H1 (cell line): ENCODE measurements around the gene ARMH1. TPM values are rescaled to one million over a fixed set of nuclear protein-coding genes. Genes with fewer than 3 reads are reported as not detected.

ENCODE experiments used
- CTCF ChIA-PET: fragments of 300-600 bp; sonication (Branson Sonifier 250); formaldehyde crosslinking; loops from one replicate; lab custom pipeline; 2021; ENCODE audit not compliant: partially characterized antibody; lab: Charles Lee
- POLR2A ChIA-PET: fragments of 300-600 bp; sonication (Branson Sonifier 250); formaldehyde crosslinking; loops from one replicate; lab custom pipeline; 2021; ENCODE audit warnings: inconsistent platforms; ENCODE audit not compliant: partially characterized antibody; lab: Charles Lee
- DNase-seq, 2 experiments: peaks; one replicate each; pipeline versions ENCODE4 v3.0.0 to v3.0.0-alpha.2; 2010 to 2022; ENCODE audit warnings: low spot score in 2 of 2, low read depth in 1 of 2, mixed read lengths in 1 of 2
- FAIRE-seq: peaks from 2 replicates; lab custom pipeline; 2011; peaks lifted over from hg19 to GRCh38; lab: Jason Lieb, UNC
- H2AFZ ChIP-seq: 2 replicates; pipeline ENCODE4 v1.8.1; 2012; ENCODE audit warnings: low read length, inconsistent platforms
- H2AK5ac ChIP-seq: 2 replicates; pipeline ENCODE4 v1.6.1; 2013; ENCODE audit warnings: low read depth, low read length
- H2BK120ac ChIP-seq: replicated peaks from 2 replicates; pipeline ENCODE3; 2013; ENCODE audit warnings: low read depth, low read length, inconsistent platforms
- H2BK12ac ChIP-seq: 2 replicates; pipeline ENCODE4 v1.6.1; 2013; ENCODE audit warnings: low read depth, low read length
- H2BK15ac ChIP-seq: 2 replicates; pipeline ENCODE4 v1.6.1; 2013; ENCODE audit warnings: low read length
- H2BK20ac ChIP-seq: 2 replicates; pipeline ENCODE4 v1.6.1; 2013; ENCODE audit warnings: low read length
- H2BK5ac ChIP-seq: 2 replicates; pipeline ENCODE4 v1.6.1; 2013; ENCODE audit warnings: low read depth, low read length
- H3K14ac ChIP-seq: 2 replicates; pipeline ENCODE4 v1.6.1; 2013; ENCODE audit warnings: inconsistent platforms; ENCODE audit not compliant: insufficient read length
- H3K18ac ChIP-seq: 2 replicates; pipeline ENCODE4 v1.6.1; 2013; ENCODE audit warnings: low read length; ENCODE audit errors: extremely low read depth
- H3K23ac ChIP-seq: 2 replicates; pipeline ENCODE4 v1.6.1; 2013; ENCODE audit warnings: inconsistent platforms; ENCODE audit not compliant: insufficient read length
- H3K23me2 ChIP-seq: 2 replicates; pipeline ENCODE4 v1.6.1; 2013; ENCODE audit warnings: low read depth, low read length
- H3K27ac ChIP-seq: 2 replicates; pipeline ENCODE4 v1.6.1; 2011; ENCODE audit warnings: low read depth, low read length, inconsistent platforms
- H3K27me3 ChIP-seq, 4 experiments: replicated peaks in 1 of 4; 1 replicate in 1 of 4; 2 replicates in 3 of 4; pipeline versions ENCODE4 v1.6.1 to v1.8.1; 2011 to 2013; ENCODE audit warnings: low read length in 3 of 4, mild to moderate bottlenecking in 3 of 4, inconsistent platforms in 2 of 4, mixed read lengths in 2 of 4, moderate library complexity in 1 of 4; ENCODE audit not compliant: control insufficient read depth in 3 of 4, insufficient read depth in 3 of 4; ENCODE audit errors: extremely low read depth in 1 of 4
- H3K36me3 ChIP-seq, 4 experiments: 2 replicates each; pipeline versions ENCODE4 v1.6.1 to v1.8.1; 2011 to 2013; ENCODE audit warnings: mild to moderate bottlenecking in 4 of 4, low read length in 3 of 4, moderate library complexity in 2 of 4, control low read depth in 1 of 4, inconsistent platforms in 1 of 4; ENCODE audit not compliant: insufficient read depth in 4 of 4, control insufficient read depth in 2 of 4
- H3K4ac ChIP-seq: replicated peaks from 2 replicates; pipeline ENCODE3; 2013; ENCODE audit warnings: low read length, low read depth, mixed read lengths, inconsistent platforms; ENCODE audit not compliant: insufficient read length
- H3K4me1 ChIP-seq, 4 experiments: replicated peaks in 1 of 4; 1 replicate in 1 of 4; 2 replicates in 3 of 4; pipeline versions ENCODE4 v1.6.1 to v1.8.1; 2011 to 2013; ENCODE audit warnings: low read length in 3 of 4, inconsistent platforms in 2 of 4, mixed read lengths in 1 of 4; ENCODE audit not compliant: insufficient read depth in 4 of 4, control insufficient read depth in 3 of 4
- H3K4me2 ChIP-seq, 2 experiments: 2 replicates each; pipeline versions ENCODE4 v1.6.1 to v1.8.1; 2011 to 2013; ENCODE audit warnings: low read depth in 2 of 2, low read length in 2 of 2, control low read depth in 1 of 2, inconsistent platforms in 1 of 2, mild to moderate bottlenecking in 1 of 2; ENCODE audit not compliant: insufficient read depth in 1 of 2
- H3K4me3 ChIP-seq, 4 experiments: fragments of 200-600, 300-600 bp in 1 of 4; sonication (generic), shearing (Covaris generic), sonication (Bioruptor Twin) in 1 of 4; 2 replicates each; pipeline versions ENCODE4 v1.5.1 to v1.8.1; 2011 to 2016; ENCODE audit warnings: low read length in 4 of 4, low read depth in 3 of 4, control low read depth in 2 of 4, inconsistent platforms in 2 of 4, mild to moderate bottlenecking in 2 of 4, mixed read lengths in 1 of 4, moderate library complexity in 1 of 4; ENCODE audit not compliant: insufficient read depth in 2 of 4; ENCODE audit errors: extremely low read depth in 1 of 4
- H3K56ac ChIP-seq: replicated peaks from 2 replicates; pipeline ENCODE3; 2013; ENCODE audit warnings: low read depth, mild to moderate bottlenecking, mixed read lengths, low read length, inconsistent platforms; ENCODE audit not compliant: insufficient read length
- H3K79me1 ChIP-seq: 2 replicates; pipeline ENCODE4 v1.6.1; 2013; ENCODE audit warnings: low read depth, low read length, control low read depth
- H3K79me2 ChIP-seq, 2 experiments: 2 replicates each; pipeline versions ENCODE4 v1.6.1 to v1.8.1; 2012 to 2013; ENCODE audit warnings: low read length in 2 of 2, mild to moderate bottlenecking in 2 of 2, inconsistent platforms in 1 of 2; ENCODE audit not compliant: insufficient read depth in 2 of 2, control insufficient read depth in 1 of 2
- H3K9ac ChIP-seq, 4 experiments: replicated peaks in 1 of 4; 1 replicate in 1 of 4; 2 replicates in 3 of 4; pipeline versions ENCODE4 v1.6.1 to v1.8.1; 2011 to 2013; ENCODE audit warnings: low read depth in 3 of 4, low read length in 3 of 4, control low read depth in 2 of 4, mild to moderate bottlenecking in 2 of 4, moderate library complexity in 2 of 4, inconsistent platforms in 1 of 4; ENCODE audit errors: extremely low read depth in 1 of 4
- H3K9me3 ChIP-seq, 2 experiments: 2 replicates each; pipeline versions ENCODE4 v1.6.1 to v1.8.1; 2012 to 2013; ENCODE audit warnings: mild to moderate bottlenecking in 2 of 2, moderate library complexity in 2 of 2, control low read depth in 1 of 2, inconsistent platforms in 1 of 2, low read depth in 1 of 2, low read length in 1 of 2, mixed read lengths in 1 of 2; ENCODE audit not compliant: insufficient read depth in 2 of 2
- H4K20me1 ChIP-seq, 2 experiments: replicated peaks in 1 of 2; 2 replicates each; pipeline versions ENCODE3 to v1.8.1; 2011 to 2013; ENCODE audit warnings: inconsistent platforms in 2 of 2, low read length in 2 of 2, mild to moderate bottlenecking in 1 of 2; ENCODE audit not compliant: insufficient read depth in 2 of 2, control insufficient read depth in 1 of 2
- H4K5ac ChIP-seq: 2 replicates; pipeline ENCODE4 v1.6.1; 2013; ENCODE audit warnings: low read length, low read depth, mixed read lengths, inconsistent platforms; ENCODE audit not compliant: insufficient read length
- H4K8ac ChIP-seq: 2 replicates; pipeline ENCODE4 v1.8.0; 2013; ENCODE audit warnings: mild to moderate bottlenecking, moderate library complexity, low read length, inconsistent platforms; ENCODE audit not compliant: insufficient read depth; ENCODE audit errors: extremely low read depth
- H4K91ac ChIP-seq: replicated peaks from 2 replicates; pipeline ENCODE3; 2013; ENCODE audit warnings: low read length, mixed read lengths, inconsistent platforms; ENCODE audit not compliant: insufficient read length
- CTBP2 ChIP-seq: IDR thresholded peaks from 2 replicates; pipeline ENCODE4 v1.7.0; 2011; ENCODE audit warnings: borderline replicate concordance, mild to moderate bottlenecking, moderate library complexity, mixed read lengths, low read length; ENCODE audit not compliant: insufficient read depth, insufficient read length
- EGR1 ChIP-seq: IDR thresholded peaks from 2 replicates; pipeline ENCODE4 v1.6.1; 2011; ENCODE audit warnings: low read depth, low read length, borderline replicate concordance
- RXRA ChIP-seq: IDR thresholded peaks from 2 replicates; pipeline ENCODE4 v1.6.1; 2011; ENCODE audit warnings: low read depth, mild to moderate bottlenecking, low read length, moderate library complexity; ENCODE audit not compliant: insufficient read depth
- WGBS, 2 experiments: shearing (Covaris generic) in 1 of 2; methylation state at CpG; one replicate each; pipeline versions ENCODE4 v1.1.6 to v1.1.7; 2013 to 2015; ENCODE audit warnings: low lambda C conversion rate in 2 of 2, mixed read lengths in 2 of 2, inconsistent platforms in 1 of 2, low coverage in 1 of 2, missing lambda C conversion rate in 1 of 2; ENCODE audit not compliant: insufficient replicate concordance in 2 of 2, insufficient coverage in 1 of 2, insufficient read length in 1 of 2; ENCODE audit errors: extremely low coverage in 1 of 2, missing lambda C conversion rate in 1 of 2; 5-methylcytosine and 5-hydroxymethylcytosine counted together
- polyA plus RNA-seq, 7 experiments: library from polyadenylated mRNA; depleted of rRNA in 3 of 7; stranded (reverse) in 5 of 7; unstranded in 2 of 7; fragments of >200 nt in 5 of 7; fragments of 200-250 nt in 2 of 7; gene quantifications; 1 replicate in 5 of 7; 2 replicates in 1 of 7; 4 replicates in 1 of 7; pipeline versions ENCODE4 v1.2.1 to v1.2.3, GENCODE V29; 2011 to 2013; ENCODE audit warnings: missing spikeins in 2 of 7, mixed read lengths in 2 of 7
- total RNA-seq: library from RNA; stranded (reverse); fragmentation: NEBNext Ultra II Directional; extraction: Animal tissue kit (Norgen Biotek cat#: 25700); gene quantifications from 2 replicates; pipeline ENCODE4 v1.2.1, GENCODE V29; 2021

ARMH1 gene
- total and polyA plus RNA-seq, 2 of the 8 experiments (the other 6 are each of a cell fraction or from before 2014, with no cell fraction given) = 0.82 to 0.85 TPM

DNA sequence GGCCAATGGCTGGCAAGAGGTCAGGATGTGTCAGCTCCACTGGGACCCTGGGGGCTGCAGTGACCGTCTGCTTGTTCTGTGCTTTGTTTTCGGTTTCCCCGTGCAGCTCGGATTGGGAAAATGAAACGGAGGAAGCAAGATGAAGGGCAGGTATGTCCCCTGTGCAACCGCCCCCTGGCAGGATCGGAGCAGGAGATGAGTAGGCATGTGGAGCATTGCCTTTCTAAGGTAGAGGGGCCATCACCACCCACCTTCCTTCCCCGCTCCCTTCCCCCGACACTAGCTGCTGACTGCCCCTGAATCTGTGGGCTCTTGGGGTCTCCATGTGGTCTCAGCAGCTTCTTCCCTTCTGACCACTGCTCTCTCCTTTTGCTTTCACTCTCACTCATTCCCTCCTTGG, 39.1 kb upstream of the ARMH1 start:
- peaks cover 3 to 26% of the 10 kb centered on the region in 2 experiments; a peak in 3 of 4 replicates for H3K79me2 ChIP-seq
- H3K14ac ChIP-seq = no peak overlapping the region
- H3K4me3 ChIP-seq = no peak overlapping the region
- H3K56ac ChIP-seq = no peak overlapping the region
- H2BK15ac ChIP-seq = no peak overlapping the region
- no peak overlapping the region for H2AK5ac ChIP-seq
- H3K23me2 ChIP-seq = no peaks in the 10 kb centered on the region; the same call in 1 of the 2 replicates
- H2BK12ac ChIP-seq = no peak overlapping the region
- no peak overlapping the region for H2BK5ac ChIP-seq
- TF ChIP-seq CTBP2 (no peak), EGR1 (no peak), RXRA (no peak)
- TF ChIP-seq, all 59 proteins: peak for 0
- DNase-seq = no peak
- H3K23ac ChIP-seq = no peak overlapping the region
- no peak overlapping the region for H2AFZ ChIP-seq
- POLR2A ChIA-PET = interaction anchor here (0.9 to 30.8 kb wide), 7 partner anchors 7 to 397 kb away, joined by 3 to 633 read pairs (median 5); no protein-coding TSS in a partner anchor
- no peak overlapping the region for H2BK120ac ChIP-seq
- H4K8ac ChIP-seq = no peak overlapping the region
- H3K18ac ChIP-seq = no peak overlapping the region
- peaks cover 15% of the 10 kb centered on the region for H3K79me1 ChIP-seq
- H3K4me1 ChIP-seq = peaks cover 0 to 11% (median 4%) of the 10 kb centered on the region in 4 experiments; a peak in 6 of 7 replicates
- no peak overlapping the region for H3K9ac ChIP-seq
- peaks cover 34 to 70% (median 56%) of the 10 kb centered on the region in 4 experiments for H3K36me3 ChIP-seq
- no peak for FAIRE-seq
- no peak overlapping the region for H3K4ac ChIP-seq
- H3K4me2 ChIP-seq = no peak overlapping the region
- 91% methylated on average over 9 of the region's 9 CpGs; no CpG with 5 or more reads in 1 of the 2 experiments for WGBS, 2 experiments
- no peak overlapping the region for H2BK20ac ChIP-seq
- H4K5ac ChIP-seq = no peak overlapping the region
- H3K27ac ChIP-seq = no peak overlapping the region
- H3K9me3 ChIP-seq = no peaks in the 10 kb centered on the region
- peaks cover 6 to 10% of the 10 kb centered on the region in 2 experiments for H4K20me1 ChIP-seq
- CTCF ChIA-PET = interaction anchor here (2.3 to 15.0 kb wide), 5 partner anchors 9 to 26 kb away, joined by 6 to 197 read pairs (median 12); no protein-coding TSS in a partner anchor
- H4K91ac ChIP-seq = no peak overlapping the region
- no peaks in the 10 kb centered on the region for H3K27me3 ChIP-seq
